Mucosa of rectum (tissue), 2 donors: ENCODE data around the gene PLEKHA6.
A peak's percentile ranks its signal among the peaks of the same experiment; 100 is the strongest.

Source experiments
- H3K27ac ChIP-seq, 2 donors: one replicate each; pipeline ENCODE4 v1.7.0; 2013; ENCODE audit warnings: inconsistent platforms in 2 of 2, low read depth in 2 of 2, low read length in 2 of 2
- H3K27me3 ChIP-seq, 2 donors: one replicate each; pipeline ENCODE4 v1.7.0; 2013; ENCODE audit warnings: low read length in 2 of 2; ENCODE audit not compliant: control insufficient read depth in 2 of 2, insufficient read depth in 2 of 2
- H3K36me3 ChIP-seq, 2 donors: one replicate each; pipeline ENCODE4 v1.7.0; 2013; ENCODE audit warnings: low read length in 2 of 2; ENCODE audit not compliant: control insufficient read depth in 2 of 2, insufficient read depth in 2 of 2
- H3K4me1 ChIP-seq, 2 donors: one replicate each; pipeline ENCODE4 v1.7.0; 2013; ENCODE audit warnings: low read length in 2 of 2, mild to moderate bottlenecking in 1 of 2; ENCODE audit not compliant: control insufficient read depth in 2 of 2, insufficient read depth in 2 of 2
- H3K4me3 ChIP-seq, 2 donors: one replicate each; pipeline ENCODE4 v1.7.0; 2013; ENCODE audit warnings: low read length in 2 of 2
- H3K9ac ChIP-seq, 2 donors: one replicate each; pipeline ENCODE4 v1.7.0; 2013; ENCODE audit warnings: low read length in 2 of 2, low read depth in 1 of 2, mild to moderate bottlenecking in 1 of 2
- H3K9me3 ChIP-seq, 2 donors: one replicate each; pipeline ENCODE4 v1.7.0; 2013; ENCODE audit warnings: low read length in 2 of 2; ENCODE audit not compliant: control insufficient read depth in 2 of 2
- donor health status: healthy.
- donor health status: Normal muscosa, but diverticular disease.

PLEKHA6 gene, protein sequence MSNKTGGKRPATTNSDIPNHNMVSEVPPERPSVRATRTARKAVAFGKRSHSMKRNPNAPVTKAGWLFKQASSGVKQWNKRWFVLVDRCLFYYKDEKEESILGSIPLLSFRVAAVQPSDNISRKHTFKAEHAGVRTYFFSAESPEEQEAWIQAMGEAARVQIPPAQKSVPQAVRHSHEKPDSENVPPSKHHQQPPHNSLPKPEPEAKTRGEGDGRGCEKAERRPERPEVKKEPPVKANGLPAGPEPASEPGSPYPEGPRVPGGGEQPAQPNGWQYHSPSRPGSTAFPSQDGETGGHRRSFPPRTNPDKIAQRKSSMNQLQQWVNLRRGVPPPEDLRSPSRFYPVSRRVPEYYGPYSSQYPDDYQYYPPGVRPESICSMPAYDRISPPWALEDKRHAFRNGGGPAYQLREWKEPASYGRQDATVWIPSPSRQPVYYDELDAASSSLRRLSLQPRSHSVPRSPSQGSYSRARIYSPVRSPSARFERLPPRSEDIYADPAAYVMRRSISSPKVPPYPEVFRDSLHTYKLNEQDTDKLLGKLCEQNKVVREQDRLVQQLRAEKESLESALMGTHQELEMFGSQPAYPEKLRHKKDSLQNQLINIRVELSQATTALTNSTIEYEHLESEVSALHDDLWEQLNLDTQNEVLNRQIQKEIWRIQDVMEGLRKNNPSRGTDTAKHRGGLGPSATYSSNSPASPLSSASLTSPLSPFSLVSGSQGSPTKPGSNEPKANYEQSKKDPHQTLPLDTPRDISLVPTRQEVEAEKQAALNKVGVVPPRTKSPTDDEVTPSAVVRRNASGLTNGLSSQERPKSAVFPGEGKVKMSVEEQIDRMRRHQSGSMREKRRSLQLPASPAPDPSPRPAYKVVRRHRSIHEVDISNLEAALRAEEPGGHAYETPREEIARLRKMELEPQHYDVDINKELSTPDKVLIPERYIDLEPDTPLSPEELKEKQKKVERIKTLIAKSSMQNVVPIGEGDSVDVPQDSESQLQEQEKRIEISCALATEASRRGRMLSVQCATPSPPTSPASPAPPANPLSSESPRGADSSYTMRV

DNA sequence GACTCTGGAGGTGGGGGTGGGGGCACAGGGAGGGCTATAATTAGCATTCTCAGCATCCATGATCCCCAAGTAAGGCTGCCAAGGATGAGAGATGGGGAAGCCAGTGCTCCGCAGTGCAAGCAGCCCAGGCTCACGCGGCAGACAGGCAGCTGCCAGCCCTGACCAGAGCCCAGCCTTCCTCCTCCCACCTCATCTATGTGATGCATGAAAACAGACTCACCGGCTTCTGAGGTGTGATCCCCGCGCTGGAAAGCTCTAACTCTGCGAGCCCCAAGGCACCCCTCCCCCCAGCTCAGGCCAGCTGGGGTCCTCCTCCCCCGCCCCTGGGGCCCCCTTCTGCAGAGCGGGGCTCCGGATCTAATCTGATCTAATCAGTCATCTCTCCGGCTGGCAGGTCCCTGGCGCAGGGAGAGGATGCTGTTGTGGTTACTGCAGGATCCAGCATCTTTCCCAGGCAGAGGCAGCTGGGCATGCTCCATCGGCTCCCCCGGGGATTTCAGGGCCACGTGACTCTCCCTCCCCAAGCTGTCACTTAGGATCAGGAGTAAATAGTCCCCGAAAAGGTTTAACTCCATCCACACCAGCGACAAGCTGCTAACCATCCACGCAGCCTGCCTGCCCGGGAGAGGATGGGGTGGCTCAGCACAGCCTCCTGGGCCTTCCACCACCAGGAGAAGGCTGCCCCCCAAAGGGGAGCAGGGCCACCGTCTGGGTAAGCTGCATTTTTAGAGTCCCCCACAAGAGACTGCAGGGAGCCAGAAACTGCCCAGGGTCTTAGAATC, at the start of gene PLEKHA6:
PLEKHA6 (minus strand) TSS at position 456 of the 782 bp plus-strand sequence. CDS start 86,202 bp downstream, outside the sequence.
- Histone ChIP-seq H3K4me3 (no peak within 1 kb of the TSS), H3K9ac (no peak within 1 kb of the TSS), H3K27ac (no peak within 1 kb of the TSS)

GRCh38 chr1:204409123-204409522, 49.4 kb upstream of the PLEKHA6 start:
- peak overlapping the region in 1 of 2 donors; percentile 100 for H3K27ac ChIP-seq
- H3K36me3 ChIP-seq, result peaks cover 13 to 19% of the 10 kb centered on the region in 2 donors
- H3K27me3 ChIP-seq, result no peaks in the 10 kb centered on the region
- H3K9me3 ChIP-seq, result no peaks in the 10 kb centered on the region
- H3K9ac ChIP-seq, result peak overlapping the region; percentile 99 to 100
- peak overlapping the region; percentile 83 to 99 for H3K4me3 ChIP-seq
- H3K4me1 ChIP-seq, result peaks cover 7 to 13% of the 10 kb centered on the region in 2 donors

More for the DNA sequence above, at the start of gene PLEKHA6:
- H3K4me1 ChIP-seq, result peaks cover 7 to 20% of the 10 kb centered on the region in 2 donors
- H3K36me3 ChIP-seq, result no peaks in the 10 kb centered on the region
- H3K27me3 ChIP-seq, result no peaks in the 10 kb centered on the region
- no peaks in the 10 kb centered on the region for H3K9me3 ChIP-seq

DNA sequence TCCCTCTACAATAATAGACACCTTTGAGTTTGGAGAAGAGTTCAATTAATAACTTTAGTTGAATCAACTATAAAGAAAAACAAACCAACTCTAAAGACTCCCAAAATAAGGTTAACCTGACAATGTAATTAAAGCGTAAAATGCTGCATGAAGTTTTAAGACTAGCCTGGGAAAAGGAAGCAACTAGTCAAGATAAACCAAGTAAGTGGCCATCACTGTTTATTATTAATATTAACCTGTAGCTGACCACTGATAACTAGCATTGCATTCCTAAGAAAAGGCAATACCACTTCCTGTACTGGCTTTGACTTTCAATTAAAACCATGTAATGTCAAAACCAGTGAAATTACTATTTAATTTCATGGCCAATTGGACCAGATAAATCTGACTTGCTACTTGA, 48.9 kb upstream of the PLEKHA6 start:
- H3K4me1 ChIP-seq, result peaks cover 7 to 13% of the 10 kb centered on the region in 2 donors
- no peaks in the 10 kb centered on the region for H3K27me3 ChIP-seq
- no peaks in the 10 kb centered on the region for H3K9me3 ChIP-seq
- H3K27ac ChIP-seq, result no peak overlapping the region
- H3K9ac ChIP-seq, result peak overlapping the region; percentile 69 to 99
- H3K4me3 ChIP-seq, result peak overlapping the region; percentile 83 to 99
- peaks cover 18 to 24% of the 10 kb centered on the region in 2 donors for H3K36me3 ChIP-seq

DNA sequence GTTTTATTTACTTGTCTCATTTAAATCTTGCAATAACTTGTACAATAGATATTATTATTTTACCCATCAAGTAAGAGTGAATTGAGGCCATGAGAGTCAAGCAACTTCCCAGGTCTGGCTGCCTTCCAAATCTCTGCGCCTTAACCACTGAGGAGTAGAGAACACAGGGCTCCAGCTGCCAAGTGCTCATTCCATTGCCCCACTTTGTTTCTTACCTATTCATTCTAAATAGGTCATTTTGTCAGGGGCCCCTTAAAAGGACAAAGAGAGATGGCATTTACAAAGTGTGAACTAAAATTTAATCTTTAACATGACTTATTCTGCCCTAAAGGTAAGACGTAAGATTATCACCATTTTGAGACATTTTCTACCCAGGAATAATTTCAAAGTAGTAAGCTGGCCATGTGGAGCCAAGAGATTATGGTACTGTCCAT, 48.4 kb upstream of the PLEKHA6 start:
- peak overlapping the region; percentile 69 to 99 for H3K9ac ChIP-seq
- H3K36me3 ChIP-seq, result peaks cover 18 to 26% of the 10 kb centered on the region in 2 donors
- H3K4me3 ChIP-seq, result peak overlapping the region; percentile 83 to 99
- no peaks in the 10 kb centered on the region for H3K9me3 ChIP-seq
- H3K27ac ChIP-seq, result no peak overlapping the region
- peaks cover 7 to 13% of the 10 kb centered on the region in 2 donors for H3K4me1 ChIP-seq
- no peaks in the 10 kb centered on the region for H3K27me3 ChIP-seq

DNA sequence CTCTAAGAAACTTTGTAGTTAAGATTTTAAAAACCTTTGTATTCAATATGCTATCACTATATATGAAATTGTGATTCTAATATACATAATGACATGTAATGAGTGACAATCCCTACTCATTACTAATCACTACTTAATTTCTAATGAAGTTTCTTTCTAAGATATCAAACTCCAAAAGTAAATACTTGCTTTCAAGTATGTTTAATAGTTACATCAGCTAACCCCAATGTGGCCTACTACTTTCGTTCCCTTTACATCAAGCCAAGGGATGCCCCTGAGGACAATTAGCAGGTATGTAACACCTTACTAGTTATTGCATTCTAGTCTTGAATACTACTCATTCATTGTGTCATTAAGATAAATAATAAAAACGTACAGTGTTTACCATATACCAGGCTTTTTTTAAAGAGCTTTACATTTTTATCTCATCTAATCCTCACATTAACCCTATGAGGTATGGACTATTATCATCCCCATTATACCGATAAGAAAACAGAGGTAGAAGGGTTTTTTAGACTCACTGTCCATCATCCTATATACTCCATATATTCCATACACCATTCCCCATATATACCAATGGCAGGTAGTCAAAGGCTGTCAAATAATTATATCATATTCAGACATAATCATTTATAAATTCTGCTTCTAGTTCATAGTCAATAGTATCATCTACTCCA, 47.7 kb upstream of the PLEKHA6 start:
- H3K4me3 ChIP-seq, result peak overlapping the region; percentile 83 to 99
- no peak overlapping the region for H3K27ac ChIP-seq
- H3K9ac ChIP-seq, result peak overlapping the region; percentile 69 to 99
- H3K4me1 ChIP-seq, result peaks cover 7 to 13% of the 10 kb centered on the region in 2 donors
- no peaks in the 10 kb centered on the region for H3K27me3 ChIP-seq
- H3K36me3 ChIP-seq, result peaks cover 18 to 33% of the 10 kb centered on the region in 2 donors
- H3K9me3 ChIP-seq, result no peaks in the 10 kb centered on the region

DNA sequence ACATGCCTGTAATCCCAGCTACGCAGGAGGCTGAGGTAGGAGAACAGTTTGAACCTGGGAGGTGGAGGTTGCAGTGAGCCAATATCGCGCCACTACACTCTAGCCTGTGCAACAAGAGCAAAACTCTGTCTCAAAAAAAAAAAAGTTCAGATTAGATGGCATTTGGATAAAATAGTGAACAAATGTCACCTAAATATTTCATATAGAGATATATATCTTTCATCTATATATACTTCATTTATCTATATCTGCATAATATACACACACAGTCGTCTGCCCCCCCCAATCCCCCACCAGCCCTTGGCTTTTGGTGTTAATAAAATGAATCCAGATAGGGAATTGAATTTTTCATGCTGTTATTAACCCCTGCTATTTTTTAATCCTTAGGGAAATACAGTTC, 46.9 kb upstream of the PLEKHA6 start:
- Histone ChIP-seq H3K4me3 (peak overlapping the region; percentile 83 to 99), H3K4me1 (peaks cover 2 to 13% of the 10 kb centered on the region in 2 donors), H3K27ac (no peak overlapping the region), H3K27me3 (no peaks in the 10 kb centered on the region), H3K9ac (no peak overlapping the region), H3K9me3 (no peaks in the 10 kb centered on the region), H3K36me3 (peaks cover 23 to 36% of the 10 kb centered on the region in 2 donors)

- H3K4me3 ChIP-seq, result peak overlapping the region in 1 of 2 donors; percentile 83
These were observed 46.3 kb upstream of the PLEKHA6 start for GRCh38 chr1:204405988-204406387.

DNA sequence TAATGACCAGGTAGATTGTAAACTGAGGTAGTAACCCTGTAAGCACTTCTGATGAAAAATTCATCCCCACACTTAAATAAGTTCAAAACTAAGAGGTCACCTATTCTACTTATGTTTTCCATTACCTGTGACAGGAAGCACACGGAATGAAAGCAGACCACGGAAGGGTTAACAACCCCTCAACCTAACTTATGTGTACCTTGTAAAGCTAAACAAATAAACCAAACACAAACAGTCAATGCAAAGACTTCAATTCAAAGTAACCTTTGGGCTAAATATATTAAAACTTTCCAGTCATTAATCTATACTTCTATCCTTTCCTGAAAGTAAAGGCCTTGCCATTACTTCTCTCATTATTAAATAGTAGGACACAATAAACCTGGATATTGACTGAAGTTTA, 44.9 kb upstream of the PLEKHA6 start:
- Histone ChIP-seq H3K27ac (no peak overlapping the region), H3K9ac (no peak overlapping the region), H3K36me3 (peaks cover 37 to 43% of the 10 kb centered on the region in 2 donors), H3K4me1 (peaks cover 2 to 13% of the 10 kb centered on the region in 2 donors), H3K27me3 (no peaks in the 10 kb centered on the region), H3K9me3 (no peaks in the 10 kb centered on the region), H3K4me3 (no peak overlapping the region)

More at GRCh38 chr1:204405988-204406387, 46.3 kb upstream of the PLEKHA6 start:
- Histone ChIP-seq H3K27me3 (no peaks in the 10 kb centered on the region), H3K27ac (no peak overlapping the region), H3K4me1 (peaks cover 2 to 13% of the 10 kb centered on the region in 2 donors), H3K36me3 (peaks cover 29 to 36% of the 10 kb centered on the region in 2 donors), H3K9me3 (no peaks in the 10 kb centered on the region), H3K9ac (no peak overlapping the region)

GRCh38 chr1:204402391-204402790, 42.7 kb upstream of the PLEKHA6 start:
- Histone ChIP-seq H3K9me3 (no peaks in the 10 kb centered on the region), H3K27me3 (no peaks in the 10 kb centered on the region), H3K9ac (no peak overlapping the region), H3K36me3 (peaks cover 41 to 46% of the 10 kb centered on the region in 2 donors), H3K4me3 (no peak overlapping the region), H3K4me1 (peaks cover 8 to 16% of the 10 kb centered on the region in 2 donors), H3K27ac (no peak overlapping the region)
